NCI-H2196 (cell line): ENCODE results near the gene OR1F1.
"Not testable (repeated sequence)": the region's sequence is repeated elsewhere in the genome, so short reads cannot be mapped to it uniquely, and the experiment has no call there.

ENCODE experiments used
- DNase-seq: peaks from one replicate; lab custom pipeline; 2025; ENCODE audit not compliant: unreplicated experiment; lab: John Stamatoyannopoulos, UW

Gene OR1F1

GRCh38 chr16:3197694-3198333 is 9.8 kb downstream of the OR1F1 start:
- DNase-seq, result not testable (repeated sequence)

DNA sequence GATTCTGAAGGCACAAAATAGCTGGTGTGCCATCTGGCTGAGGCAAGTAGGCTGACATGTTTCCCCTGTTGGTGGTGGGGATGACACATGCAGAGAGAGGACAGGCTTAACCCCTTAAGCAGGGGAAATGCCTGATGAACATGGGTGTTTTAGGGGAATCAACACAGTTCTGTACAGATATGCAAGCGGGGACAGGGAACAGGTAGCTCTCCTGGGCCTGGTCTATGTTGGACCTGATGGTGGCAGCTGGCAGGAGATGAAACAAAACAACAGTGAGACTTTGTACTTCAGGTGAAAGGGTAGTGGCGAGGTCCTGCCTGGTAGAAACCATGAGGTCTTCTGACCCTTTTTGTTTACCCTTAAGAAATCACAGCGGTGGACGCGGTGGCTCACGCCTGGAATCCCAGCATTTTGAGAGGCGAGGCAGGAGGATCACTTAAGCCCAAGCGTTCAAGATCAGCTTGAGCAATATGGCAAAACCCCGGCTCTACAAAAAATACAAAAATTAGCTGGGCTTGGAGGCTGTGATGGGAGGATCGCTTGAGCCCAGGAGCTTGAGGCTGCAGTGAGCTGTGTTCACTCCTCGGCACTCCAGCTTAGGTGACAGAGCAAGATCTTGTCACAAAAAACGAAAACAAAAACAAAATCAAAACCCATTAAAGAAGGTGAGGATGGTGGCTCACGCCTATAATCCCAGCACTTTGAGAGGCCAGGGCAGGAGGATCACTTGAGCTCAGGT is 10.5 kb downstream of the OR1F1 start:
- no peak for DNase-seq

- no peak for DNase-seq
Measured at GRCh38 chr16:3202903-3203539, 15.0 kb downstream of the OR1F1 start.

DNA sequence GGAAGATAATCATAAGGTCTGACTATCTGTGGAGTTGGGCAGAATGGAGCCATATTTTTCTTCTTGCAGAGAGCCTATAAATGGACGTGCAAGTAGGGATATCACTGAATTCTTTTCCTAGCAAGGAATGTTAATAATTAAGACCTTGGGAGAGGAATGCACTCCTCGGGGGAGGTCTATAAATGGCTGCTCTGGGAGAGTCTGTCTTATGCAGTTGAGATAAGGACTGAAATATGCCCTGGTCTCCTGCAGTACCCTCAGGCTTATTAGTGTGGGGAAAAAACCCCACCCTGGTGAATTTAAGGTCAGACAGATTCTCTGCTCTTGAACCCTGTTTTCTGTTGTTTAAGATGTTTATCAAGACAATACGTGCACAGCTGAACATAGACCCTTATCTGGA is 17.9 kb downstream of the OR1F1 start:
- DNase-seq, result not testable (repeated sequence)

- DNase-seq, result no peak
Measured at GRCh38 chr16:3207086-3207953, 19.3 kb downstream of the OR1F1 start.

DNA sequence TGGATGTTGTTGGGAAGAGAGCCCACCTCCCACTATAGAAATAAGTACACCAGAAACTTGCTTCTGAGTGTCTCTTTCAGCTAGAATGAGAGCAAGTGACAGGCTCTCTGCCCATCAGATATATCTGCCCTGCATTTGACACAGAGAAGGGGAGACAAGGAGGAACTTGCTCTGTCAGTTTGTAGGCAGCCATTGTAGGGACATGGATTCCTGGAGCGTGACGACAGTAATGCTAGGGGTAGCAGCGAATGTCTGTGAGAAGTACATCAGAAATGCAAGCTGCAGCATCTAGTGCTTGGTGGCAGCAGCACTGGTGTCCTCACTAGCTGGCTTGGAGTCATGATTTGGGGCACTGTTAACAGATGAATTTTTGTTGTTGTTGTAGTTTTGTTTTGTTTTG is 24.0 kb downstream of the OR1F1 start:
- no peak for DNase-seq

DNA sequence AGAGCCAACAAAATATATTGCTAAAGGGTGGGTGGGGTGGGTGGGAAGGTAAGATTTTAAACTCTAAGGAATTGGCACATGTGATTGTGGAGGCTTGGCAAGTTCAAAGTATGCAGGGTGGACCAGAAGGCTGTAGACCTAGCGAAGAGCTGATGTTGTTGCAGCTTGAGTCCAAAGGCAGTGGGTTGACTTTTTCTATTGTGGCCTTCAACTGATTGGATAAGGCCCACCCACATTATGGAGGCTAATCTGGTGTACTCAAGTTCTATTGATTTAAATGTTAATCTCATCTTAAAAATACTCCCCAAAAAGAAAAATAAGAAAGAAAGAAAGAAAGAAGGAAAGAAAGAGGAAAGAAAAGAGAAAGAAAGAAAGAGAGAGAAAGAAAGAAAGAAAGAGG is 24.6 kb downstream of the OR1F1 start:
- DNase-seq, result no peak

- DNase-seq, result no peak
Measured at GRCh38 chr16:3214904-3215600, 27.0 kb downstream of the OR1F1 start.

DNA sequence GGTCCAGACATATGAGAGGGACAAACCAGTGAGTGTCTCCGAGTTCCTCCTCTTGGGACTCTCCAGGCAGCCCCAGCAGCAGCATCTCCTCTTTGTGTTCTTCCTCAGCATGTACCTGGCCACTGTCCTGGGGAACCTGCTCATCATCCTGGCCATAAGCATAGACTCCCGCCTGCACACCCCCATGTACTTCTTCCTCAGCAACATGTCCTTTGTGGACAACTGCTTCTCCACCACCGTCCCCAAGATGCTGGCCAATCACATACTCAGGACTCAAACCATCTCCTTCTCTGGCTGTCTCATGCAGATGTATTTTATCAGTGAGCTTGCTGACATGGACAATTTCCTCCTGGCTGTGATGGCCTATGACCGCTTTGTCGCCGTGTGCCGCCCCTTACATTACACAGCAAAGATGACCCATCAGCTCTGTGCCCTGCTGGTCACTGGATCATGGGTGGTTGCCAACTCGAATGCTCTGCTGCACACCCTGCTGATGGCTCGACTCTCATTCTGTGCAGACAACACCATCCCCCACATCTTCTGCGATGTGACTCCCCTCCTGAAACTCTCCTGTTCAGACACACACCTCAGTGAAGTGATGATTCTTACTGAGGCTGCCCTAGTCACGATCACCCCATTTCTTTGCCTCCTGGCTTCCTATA is 27.7 kb downstream of the OR1F1 start:
- DNase-seq, result no peak

- DNase-seq, result no peak
Measured at GRCh38 chr16:3216263-3216640, 28.2 kb downstream of the OR1F1 start.

DNA sequence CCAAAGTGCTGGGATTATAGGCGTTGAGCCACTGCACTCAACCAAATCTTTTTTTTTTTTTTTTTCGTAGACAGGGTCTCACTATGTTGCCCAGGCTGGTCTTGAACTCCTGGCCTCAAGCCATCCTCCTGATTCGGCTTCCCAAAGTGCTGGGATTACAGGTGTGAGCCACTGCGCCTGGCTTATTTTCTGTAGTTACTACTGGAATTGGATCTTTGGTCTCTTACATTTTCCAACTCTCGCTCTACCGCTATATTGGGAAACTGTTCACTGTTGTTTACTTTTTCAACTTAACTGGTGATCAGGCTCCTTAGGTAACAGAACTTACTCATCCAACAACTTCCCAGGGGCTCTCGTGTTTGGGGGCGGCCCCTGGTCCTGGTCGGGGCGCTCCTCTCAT is 32.8 kb downstream of the OR1F1 start:
- no peak for DNase-seq

DNA sequence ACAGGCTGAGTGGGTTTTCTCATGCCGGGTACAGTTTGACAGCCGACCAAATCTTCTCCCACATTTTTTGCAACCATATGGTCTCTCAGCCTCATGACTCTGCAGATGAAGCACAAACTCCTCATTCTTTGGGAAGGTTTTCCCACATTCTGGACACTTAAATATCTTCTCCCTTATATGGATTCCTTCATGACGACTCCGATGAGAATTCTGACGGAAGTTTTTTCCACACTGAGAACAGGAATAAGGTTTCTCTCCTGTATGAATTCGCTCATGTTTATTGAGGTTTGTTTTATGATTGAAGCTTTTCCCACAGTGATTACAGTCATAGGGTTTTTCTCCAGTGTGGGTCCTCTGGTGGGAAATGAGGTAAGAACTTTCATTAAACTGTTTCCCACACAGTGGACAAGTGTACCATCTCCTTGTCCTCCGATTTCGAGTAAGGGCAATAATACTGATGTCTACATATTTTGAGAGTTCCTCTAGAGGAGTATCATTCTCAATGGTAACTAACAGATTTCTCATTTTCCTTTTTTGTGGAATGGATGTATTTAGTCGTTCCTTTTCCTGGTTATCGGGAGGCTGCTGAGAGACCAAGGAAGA is 36.0 kb downstream of the OR1F1 start:
- no peak for DNase-seq

DNA sequence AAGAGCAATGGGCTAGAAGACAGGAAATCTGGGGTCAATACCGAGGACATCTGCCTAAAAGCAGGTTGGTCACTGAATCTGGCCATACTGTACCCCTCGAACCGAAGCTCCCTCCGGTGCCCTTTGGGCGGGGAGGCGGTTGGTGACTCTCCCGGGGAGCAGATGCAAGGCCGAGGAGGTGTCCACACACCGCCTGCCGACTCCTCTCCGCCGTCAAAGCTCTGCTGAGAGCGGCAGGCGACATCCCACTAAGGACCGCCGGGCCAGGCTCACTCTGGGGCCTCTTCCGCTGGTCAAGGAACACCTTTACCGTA is 46.5 kb downstream of the OR1F1 start:
- no peak for DNase-seq

- DNase-seq, result peak; percentile 95
Measured at GRCh38 chr16:3234857-3235561, 47.0 kb downstream of the OR1F1 start, which contains the start of gene ZNF200. Gene ZNF200 (minus strand): TSS chr16:3235158. CDS start chr16:3233755, 1,403 bp downstream.

- DNase-seq, result no peak
Measured at GRCh38 chr16:3235856-3236669, 48.1 kb downstream of the OR1F1 start.

GRCh38 chr16:3241761-3242160 is 53.8 kb downstream of the OR1F1 start:
- no peak for DNase-seq

DNA sequence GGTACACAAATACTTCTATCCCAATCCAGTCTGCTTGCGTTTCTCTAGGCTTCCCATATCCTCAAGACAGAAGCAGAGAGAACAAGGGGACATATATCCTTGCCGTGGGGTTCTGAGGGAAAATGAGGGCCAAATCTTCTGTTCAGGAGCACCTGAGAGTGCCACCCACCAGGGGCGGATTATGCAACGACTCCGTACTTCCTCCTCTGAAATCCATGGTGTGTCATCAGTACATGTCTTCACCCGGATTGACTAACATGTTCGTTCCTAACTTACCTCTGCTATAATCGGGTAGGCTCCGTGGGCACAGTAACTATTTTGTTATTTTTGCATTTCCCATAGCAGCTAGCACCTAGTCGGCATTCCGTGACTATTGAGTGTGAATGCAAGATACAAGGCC is 54.7 kb downstream of the OR1F1 start:
- DNase-seq, result no peak

DNA sequence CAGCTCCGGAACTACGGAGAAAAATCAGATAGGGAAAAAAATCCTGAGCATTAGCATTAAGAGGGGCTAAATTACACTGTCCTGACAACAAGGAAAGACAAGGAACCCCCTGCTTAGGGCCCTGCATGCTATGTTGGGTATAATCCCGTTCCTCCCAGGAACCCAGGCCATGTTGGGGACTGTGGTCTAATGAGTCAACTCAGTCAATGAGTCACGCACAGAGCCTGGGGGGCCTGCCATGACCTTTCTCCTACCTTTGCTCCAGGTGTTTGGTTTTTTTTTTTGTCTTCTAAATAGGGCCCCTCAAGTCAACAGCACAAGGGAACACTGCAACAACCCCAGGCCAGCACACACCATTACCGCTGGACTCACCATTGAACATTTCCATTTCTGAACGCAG is 55.9 kb downstream of the OR1F1 start:
- no peak for DNase-seq
